Mucosa of descending colon (tissue), 3 donors: ENCODE measurements around the gene ERCC8. TPM values are rescaled to one million over a fixed set of nuclear protein-coding genes. Genes with fewer than 3 reads are reported as not detected.

ENCODE experiments used
- ATAC-seq: fragments of 200-7000 bp; cut with Tn5 transposase; one replicate; pipeline ENCODE4 v1.9.1; 2020; ENCODE audit warnings: mild to moderate bottlenecking, moderate library complexity
- DNase-seq, 3 donors: peaks; one replicate each; pipeline ENCODE4 v3.0.0-alpha.2; 2020
- H3K36me3 ChIP-seq: fragments of 200-600 bp; one replicate; pipeline ENCODE4 v1.8.0; 2021; ENCODE audit warnings: low read depth, mild to moderate bottlenecking
- H3K4me1 ChIP-seq: fragments of 200-600 bp; one replicate; pipeline ENCODE4 v1.8.0; 2021; ENCODE audit warnings: low read depth, mild to moderate bottlenecking
- H3K4me3 ChIP-seq: fragments of 200-600 bp; one replicate; pipeline ENCODE4 v1.8.0; 2021; ENCODE audit warnings: mild to moderate bottlenecking
- H3K9me3 ChIP-seq: fragments of 200-600 bp; one replicate; pipeline ENCODE4 v1.8.0; 2021; ENCODE audit warnings: mild to moderate bottlenecking
- intact Hi-C, 2 donors: fragments of 100-400 bp; cut with DNase I in 1 of 2; cut with micrococcal nuclease in 1 of 2; formaldehyde crosslinking; loops; one replicate each; pipeline versions ENCODE4 v1.11.0 to v1.11.1; 2022; cut with DNase I, micrococcal nuclease
- total RNA-seq, 3 donors: library from RNA; stranded (reverse); fragmentation: NEBNext Ultra II Directional in 2 of 3; extraction: Animal tissue kit (Norgen Biotek cat#: 25700) in 2 of 3; gene quantifications; one replicate each; pipeline versions ENCODE4 v1.2.1 to v1.2.4, GENCODE V29; 2021 to 2023
- TF ChIP-seq, protein P1 (sequence below): fragments of 200-600 bp; IDR thresholded peaks from one replicate; pipeline ENCODE4 v1.8.0; 2022; ENCODE audit warnings: antibody characterized with exemption, mild to moderate bottlenecking
- donor health status: DM: no; HTN: no; CAD: no; lungs with moderate emphysema.
- donor health status: DM: no; HTN: no; CAD: no.
- donor health status: DM: no; HTN: yes; CAD: no.

The ERCC8 gene
- total RNA-seq, 3 donors from 2014 or later: 8.2 to 9.1 (median 8.8) TPM

DNA sequence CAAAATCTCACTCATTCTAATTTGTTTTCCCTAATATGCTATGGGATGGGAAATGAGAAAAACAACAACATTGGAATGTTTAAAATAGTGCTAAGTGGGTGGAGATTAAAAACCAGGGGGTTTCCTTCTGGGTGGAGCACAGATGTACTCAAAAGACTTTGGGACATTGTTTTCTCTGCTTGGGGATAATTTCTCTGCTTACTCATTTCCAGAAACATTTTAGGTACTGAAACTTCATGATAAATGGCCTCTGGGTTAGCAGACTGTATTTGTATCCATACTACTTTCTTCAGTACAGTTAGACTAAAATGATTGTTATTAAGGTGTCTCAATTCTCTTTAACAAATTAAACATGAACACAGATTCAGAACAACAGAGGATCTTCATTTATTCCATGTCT lies 118.2 kb downstream of the ERCC8 start:
- H3K4me1 ChIP-seq: no peaks in the 10 kb centered on the region
- H3K9me3 ChIP-seq: no peaks in the 10 kb centered on the region
- no peak for DNase-seq
- no peak for ATAC-seq
- no peaks in the 10 kb centered on the region for H3K36me3 ChIP-seq
- intact Hi-C loops: no loop called here
- TF ChIP-seq, protein P1, sequence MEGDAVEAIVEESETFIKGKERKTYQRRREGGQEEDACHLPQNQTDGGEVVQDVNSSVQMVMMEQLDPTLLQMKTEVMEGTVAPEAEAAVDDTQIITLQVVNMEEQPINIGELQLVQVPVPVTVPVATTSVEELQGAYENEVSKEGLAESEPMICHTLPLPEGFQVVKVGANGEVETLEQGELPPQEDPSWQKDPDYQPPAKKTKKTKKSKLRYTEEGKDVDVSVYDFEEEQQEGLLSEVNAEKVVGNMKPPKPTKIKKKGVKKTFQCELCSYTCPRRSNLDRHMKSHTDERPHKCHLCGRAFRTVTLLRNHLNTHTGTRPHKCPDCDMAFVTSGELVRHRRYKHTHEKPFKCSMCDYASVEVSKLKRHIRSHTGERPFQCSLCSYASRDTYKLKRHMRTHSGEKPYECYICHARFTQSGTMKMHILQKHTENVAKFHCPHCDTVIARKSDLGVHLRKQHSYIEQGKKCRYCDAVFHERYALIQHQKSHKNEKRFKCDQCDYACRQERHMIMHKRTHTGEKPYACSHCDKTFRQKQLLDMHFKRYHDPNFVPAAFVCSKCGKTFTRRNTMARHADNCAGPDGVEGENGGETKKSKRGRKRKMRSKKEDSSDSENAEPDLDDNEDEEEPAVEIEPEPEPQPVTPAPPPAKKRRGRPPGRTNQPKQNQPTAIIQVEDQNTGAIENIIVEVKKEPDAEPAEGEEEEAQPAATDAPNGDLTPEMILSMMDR: no peak
- no peak overlapping the region for H3K4me3 ChIP-seq

Other genes with a start within 250 kb of the ERCC8 start
- gene DEPDC1B, start 244.9 kb downstream of the ERCC8 start, total RNA-seq: 1 to 10 TPM; 3.4 to 9.8 (median 4.5) TPM
- gene ELOVL7, start 100.8 kb downstream of the ERCC8 start, total RNA-seq: 10 to 100 TPM in 2 of 3 donors, 1 to 10 TPM in 1; 8.9 to 33.7 (median 15.9) TPM
- gene NDUFAF2, start 135 bp upstream of the ERCC8 start, total RNA-seq: 10 to 100 TPM; 12.8 to 29.9 (median 19.5) TPM
- gene SMIM15, start 217.4 kb upstream of the ERCC8 start, total RNA-seq: 100 to 1,000 TPM in 1 of 3 donors, 10 to 100 TPM in 2; 63.5 to 104 (median 79.2) TPM